Right lobe of liver (tissue), 4 donors: Measurements from ENCODE around the gene CIB2.

Experiments used
- POLR2A ChIP-seq: fragments of 450-650 bp; IDR thresholded peaks from one replicate; pipeline ENCODE4 v1.6.1; 2017; ENCODE audit warnings: antibody characterized with exemption, mild to moderate bottlenecking
- TF ChIP-seq, protein P1 (sequence below), 4 donors: fragments of 200-600 bp in 3 of 4; fragments of 450-650 bp in 1 of 4; IDR thresholded peaks; one replicate each; pipeline versions ENCODE4 v1.5.1 to v1.8.0; 2016 to 2022; ENCODE audit warnings: antibody characterized with exemption in 4 of 4, mild to moderate bottlenecking in 2 of 4
- donor health status: DM: no; HTN: no; CAD: no.
- donor health status: DM: no; HTN: no; CAD: no.
- donor health status: DM: no; HTN: yes; CAD: no.

DNA sequence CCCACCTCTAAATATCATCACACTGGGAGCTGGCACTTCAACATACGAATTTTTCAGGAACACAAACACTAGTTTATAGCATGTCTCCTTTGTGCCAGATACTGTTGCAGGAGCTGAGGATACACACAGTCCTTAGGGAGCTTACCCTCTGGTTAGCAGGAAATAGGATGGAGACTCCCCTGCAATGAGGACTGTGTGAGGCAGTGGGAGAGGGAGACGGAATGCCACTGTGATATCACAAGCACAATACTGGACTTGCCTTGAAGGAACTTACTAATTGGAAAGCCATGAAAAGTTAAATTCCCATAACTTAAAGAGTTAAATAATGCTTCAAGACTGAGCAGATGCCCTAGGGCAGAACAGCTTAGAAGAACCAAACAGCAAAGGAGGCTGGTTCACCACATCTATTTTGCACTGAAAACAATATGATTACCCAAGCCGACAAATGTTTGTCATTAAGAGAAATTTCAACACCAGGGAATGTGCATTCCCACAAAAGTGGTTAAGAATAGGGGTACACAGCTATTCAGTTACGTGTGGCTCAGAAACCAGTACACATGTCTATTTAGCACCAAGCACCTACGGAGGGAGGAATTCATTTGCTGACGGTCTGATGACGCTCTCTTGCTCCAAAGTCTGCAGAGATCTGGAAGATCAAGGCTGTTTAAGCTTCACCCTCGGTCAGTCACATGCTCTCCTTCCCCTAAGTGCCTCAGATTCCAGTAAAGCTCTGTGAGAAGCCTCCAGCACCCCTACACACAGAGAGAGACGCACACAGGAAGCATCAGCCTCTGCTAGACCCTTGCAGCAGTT lies 59.0 kb downstream of the CIB2 start:
- TF ChIP-seq, protein P1, sequence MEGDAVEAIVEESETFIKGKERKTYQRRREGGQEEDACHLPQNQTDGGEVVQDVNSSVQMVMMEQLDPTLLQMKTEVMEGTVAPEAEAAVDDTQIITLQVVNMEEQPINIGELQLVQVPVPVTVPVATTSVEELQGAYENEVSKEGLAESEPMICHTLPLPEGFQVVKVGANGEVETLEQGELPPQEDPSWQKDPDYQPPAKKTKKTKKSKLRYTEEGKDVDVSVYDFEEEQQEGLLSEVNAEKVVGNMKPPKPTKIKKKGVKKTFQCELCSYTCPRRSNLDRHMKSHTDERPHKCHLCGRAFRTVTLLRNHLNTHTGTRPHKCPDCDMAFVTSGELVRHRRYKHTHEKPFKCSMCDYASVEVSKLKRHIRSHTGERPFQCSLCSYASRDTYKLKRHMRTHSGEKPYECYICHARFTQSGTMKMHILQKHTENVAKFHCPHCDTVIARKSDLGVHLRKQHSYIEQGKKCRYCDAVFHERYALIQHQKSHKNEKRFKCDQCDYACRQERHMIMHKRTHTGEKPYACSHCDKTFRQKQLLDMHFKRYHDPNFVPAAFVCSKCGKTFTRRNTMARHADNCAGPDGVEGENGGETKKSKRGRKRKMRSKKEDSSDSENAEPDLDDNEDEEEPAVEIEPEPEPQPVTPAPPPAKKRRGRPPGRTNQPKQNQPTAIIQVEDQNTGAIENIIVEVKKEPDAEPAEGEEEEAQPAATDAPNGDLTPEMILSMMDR (IDR thresholded peaks at IDR 0.05) = no peak
- TF ChIP-seq POLR2A = peak; percentile 83
